GM06990 (cell line): ENCODE results near the gene VARS2.

Experiments
- DNase-seq: peaks from one replicate; pipeline ENCODE4 v3.0.0-alpha.2; 2011; ENCODE audit not compliant: insufficient read length; ENCODE audit errors: extremely low read depth
- H3K27me3 ChIP-seq: replicated peaks from 2 replicates; pipeline ENCODE4 v1.6.0; 2011; ENCODE audit warnings: low read length; ENCODE audit not compliant: control insufficient read depth, insufficient read depth
- H3K36me3 ChIP-seq: 2 replicates; pipeline ENCODE4 v1.5.1; 2011; ENCODE audit warnings: low read length; ENCODE audit not compliant: control insufficient read depth, insufficient read depth
- H3K4me3 ChIP-seq: replicated peaks from 2 replicates; pipeline ENCODE4 v1.5.1; 2011; ENCODE audit warnings: low read depth, mild to moderate bottlenecking, control low read depth, low read length
- TF ChIP-seq, protein P1 (sequence below): IDR thresholded peaks from 2 replicates; pipeline ENCODE4 v1.5.1; 2011; ENCODE audit warnings: low read length, control low read depth, mild to moderate bottlenecking, inconsistent platforms; ENCODE audit not compliant: insufficient read depth, poor library complexity, severe bottlenecking

VARS2 gene

DNA sequence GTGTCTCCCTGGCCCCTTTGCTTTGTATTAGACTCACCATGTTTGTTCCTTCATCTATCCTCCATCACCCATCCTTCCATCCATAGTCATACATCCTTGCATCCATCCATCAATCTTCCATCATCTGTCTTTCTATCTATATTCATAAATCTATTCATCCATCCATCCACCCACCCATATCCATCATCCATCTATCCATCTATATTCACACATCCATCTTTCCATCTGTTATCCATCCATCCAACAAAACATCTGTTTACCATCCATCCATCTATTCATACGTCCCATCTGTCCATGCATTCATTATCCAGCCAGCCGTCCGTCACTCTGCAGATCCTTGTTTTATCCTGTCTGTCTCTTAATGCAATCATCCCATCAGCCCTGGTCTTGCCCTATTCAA, 19.1 kb upstream of the VARS2 start:
- peaks cover 20% of the 10 kb centered on the region for H3K36me3 ChIP-seq

DNA sequence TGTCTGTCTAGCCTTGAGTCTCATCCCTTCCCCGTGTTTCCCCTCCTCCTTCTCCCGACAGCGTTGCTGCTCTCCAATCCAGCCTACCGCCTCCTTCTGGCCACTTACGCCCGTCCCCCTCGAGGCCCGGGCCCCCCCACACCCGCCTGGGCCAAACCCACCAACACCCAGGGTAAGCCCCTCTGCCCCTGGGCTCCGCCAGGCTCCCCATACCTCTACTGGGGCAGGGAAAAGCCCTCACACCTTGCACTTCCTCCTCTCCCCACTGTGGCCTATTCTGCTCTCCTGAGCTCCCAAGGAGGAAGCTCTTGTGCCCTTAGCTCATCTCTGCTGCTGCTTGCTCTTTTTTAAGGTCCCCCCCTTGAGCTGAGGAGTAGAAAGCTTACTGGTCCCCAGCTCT, 18.7 kb upstream of the VARS2 start:
- Histone ChIP-seq H3K36me3 (peaks cover 18% of the 10 kb centered on the region), H3K4me3 (no peak overlapping the region), H3K27me3 (no peaks in the 10 kb centered on the region)
- DNase-seq: no peak
- TF ChIP-seq, protein P1, sequence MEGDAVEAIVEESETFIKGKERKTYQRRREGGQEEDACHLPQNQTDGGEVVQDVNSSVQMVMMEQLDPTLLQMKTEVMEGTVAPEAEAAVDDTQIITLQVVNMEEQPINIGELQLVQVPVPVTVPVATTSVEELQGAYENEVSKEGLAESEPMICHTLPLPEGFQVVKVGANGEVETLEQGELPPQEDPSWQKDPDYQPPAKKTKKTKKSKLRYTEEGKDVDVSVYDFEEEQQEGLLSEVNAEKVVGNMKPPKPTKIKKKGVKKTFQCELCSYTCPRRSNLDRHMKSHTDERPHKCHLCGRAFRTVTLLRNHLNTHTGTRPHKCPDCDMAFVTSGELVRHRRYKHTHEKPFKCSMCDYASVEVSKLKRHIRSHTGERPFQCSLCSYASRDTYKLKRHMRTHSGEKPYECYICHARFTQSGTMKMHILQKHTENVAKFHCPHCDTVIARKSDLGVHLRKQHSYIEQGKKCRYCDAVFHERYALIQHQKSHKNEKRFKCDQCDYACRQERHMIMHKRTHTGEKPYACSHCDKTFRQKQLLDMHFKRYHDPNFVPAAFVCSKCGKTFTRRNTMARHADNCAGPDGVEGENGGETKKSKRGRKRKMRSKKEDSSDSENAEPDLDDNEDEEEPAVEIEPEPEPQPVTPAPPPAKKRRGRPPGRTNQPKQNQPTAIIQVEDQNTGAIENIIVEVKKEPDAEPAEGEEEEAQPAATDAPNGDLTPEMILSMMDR: no peak

More for the DNA sequence above, 19.1 kb upstream of the VARS2 start:
- TF ChIP-seq, protein P1: no peak
- Histone ChIP-seq H3K4me3 (no peak overlapping the region), H3K27me3 (no peaks in the 10 kb centered on the region)
- DNase-seq: no peak

DNA sequence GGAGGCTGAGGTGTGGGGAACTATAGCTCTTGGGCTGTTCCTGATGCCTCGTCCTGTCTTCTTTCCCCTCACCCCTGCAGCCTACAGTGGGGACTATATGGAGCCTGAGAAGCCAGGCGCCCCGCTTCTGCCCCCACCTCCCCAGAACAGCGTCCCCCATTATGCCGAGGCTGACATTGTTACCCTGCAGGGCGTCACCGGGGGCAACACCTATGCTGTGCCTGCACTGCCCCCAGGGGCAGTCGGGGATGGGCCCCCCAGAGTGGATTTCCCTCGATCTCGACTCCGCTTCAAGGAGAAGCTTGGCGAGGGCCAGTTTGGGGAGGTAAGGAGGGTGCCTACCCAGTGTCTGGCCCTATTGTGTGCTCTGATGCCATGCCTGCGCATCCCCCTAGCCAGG, 17.5 kb upstream of the VARS2 start:
- Histone ChIP-seq H3K4me3 (no peak overlapping the region), H3K27me3 (no peaks in the 10 kb centered on the region), H3K36me3 (peaks cover 12% of the 10 kb centered on the region)
- no peak for DNase-seq
- TF ChIP-seq, protein P1: no peak

DNA sequence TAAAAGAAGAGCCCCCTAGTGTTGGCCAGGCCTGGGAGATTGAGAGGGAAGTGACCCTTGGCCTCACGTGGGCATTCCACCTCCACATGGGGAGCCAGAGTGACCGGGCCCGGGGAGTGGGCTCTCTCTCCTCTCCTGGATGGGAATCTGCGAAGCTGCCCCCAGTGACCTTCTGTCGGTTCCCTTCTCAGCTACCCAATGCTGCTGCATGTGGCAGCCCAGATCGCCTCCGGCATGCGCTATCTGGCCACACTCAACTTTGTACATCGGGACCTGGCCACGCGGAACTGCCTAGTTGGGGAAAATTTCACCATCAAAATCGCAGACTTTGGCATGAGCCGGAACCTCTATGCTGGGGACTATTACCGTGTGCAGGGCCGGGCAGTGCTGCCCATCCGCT, 16.2 kb upstream of the VARS2 start:
- H3K36me3 ChIP-seq: peaks cover 12% of the 10 kb centered on the region

DNA sequence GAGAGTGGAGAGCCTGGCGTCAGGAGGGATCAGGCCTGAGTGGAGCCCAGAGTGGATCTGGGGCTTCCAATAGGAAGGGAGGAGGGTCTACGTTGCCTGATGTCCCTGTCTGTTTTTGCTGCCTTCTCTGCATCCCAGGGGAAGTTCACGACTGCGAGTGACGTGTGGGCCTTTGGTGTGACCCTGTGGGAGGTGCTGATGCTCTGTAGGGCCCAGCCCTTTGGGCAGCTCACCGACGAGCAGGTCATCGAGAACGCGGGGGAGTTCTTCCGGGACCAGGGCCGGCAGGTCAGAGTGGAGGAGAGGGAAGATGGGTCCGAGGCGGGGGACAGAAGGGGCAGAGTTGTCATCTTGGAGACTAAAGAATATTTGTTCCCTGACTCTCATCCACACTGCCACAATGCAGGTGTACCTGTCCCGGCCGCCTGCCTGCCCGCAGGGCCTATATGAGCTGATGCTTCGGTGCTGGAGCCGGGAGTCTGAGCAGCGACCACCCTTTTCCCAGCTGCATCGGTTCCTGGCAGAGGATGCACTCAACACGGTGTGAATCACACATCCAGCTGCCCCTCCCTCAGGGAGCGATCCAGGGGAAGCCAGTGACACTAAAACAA, 15.2 kb upstream of the VARS2 start:
- TF ChIP-seq, protein P1: no peak
- no peak for DNase-seq
- Histone ChIP-seq H3K4me3 (no peak overlapping the region), H3K27me3 (no peaks in the 10 kb centered on the region), H3K36me3 (peaks cover 9% of the 10 kb centered on the region)

More for the DNA sequence above, 16.2 kb upstream of the VARS2 start:
- Histone ChIP-seq H3K27me3 (no peaks in the 10 kb centered on the region), H3K4me3 (no peak overlapping the region)
- DNase-seq: no peak
- TF ChIP-seq, protein P1: no peak
